A549 (cell line): ENCODE data around the gene COQ6. TPM values are rescaled to one million over a fixed set of nuclear protein-coding genes. Genes with fewer than 3 reads are reported as not detected.

Source experiments
- CEBPB ChIP-seq, 2 experiments: fragments of >200 bp in 1 of 2; sonication (Bioruptor Twin) in 1 of 2; formaldehyde crosslinking in 1 of 2; IDR thresholded peaks; 2 replicates each; pipeline ENCODE4 v1.6.1; 2012 to 2016
- CTCF ChIP-seq: fragments of >200 bp; sonication (Bioruptor Twin); formaldehyde crosslinking; IDR thresholded peaks from 3 replicates; pipeline ENCODE4 v1.5.1; 2016
- FOSL2 ChIP-seq, 2 experiments: fragments of 450-650 bp in 1 of 2; fragments of >200 bp in 1 of 2; sonication (Bioruptor Twin) in 1 of 2; formaldehyde crosslinking; IDR thresholded peaks; 2 replicates each; pipeline versions ENCODE4 v1.5.0 to v1.6.1; 2016 to 2020; ENCODE audit warnings: mild to moderate bottlenecking in 1 of 2, moderate library complexity in 1 of 2
- GATA3 ChIP-seq: IDR thresholded peaks from 2 replicates; pipeline ENCODE4 v1.6.1; 2012; ENCODE audit warnings: borderline replicate concordance
- HMGXB4 ChIP-seq: fragments of 250-450 bp; sonication (Bioruptor Pico); IDR thresholded peaks from 2 replicates; pipeline ENCODE4 v1.5.0; 2021; ENCODE audit warnings: mild to moderate bottlenecking, moderate library complexity, borderline replicate concordance
- SREBF2 ChIP-seq: fragments of 450-650 bp; IDR thresholded peaks from 2 replicates; pipeline ENCODE4 v1.6.1; 2014; ENCODE audit warnings: mild to moderate bottlenecking, moderate library complexity
- polyA plus RNA-seq, 4 experiments: library from polyadenylated mRNA; depleted of rRNA in 3 of 4; stranded (reverse); fragments of >200 nt; fragmentation: RNase III in 1 of 4; extraction: RNeasy Plus Mini Kit Qiagen cat#74134 plus additional on column Dnase treatment in 1 of 4; gene quantifications; 2 replicates in 3 of 4; 3 replicates in 1 of 4; pipeline ENCODE4 v1.2.3, GENCODE V29; 2011 to 2017
- small RNA-seq, 6 experiments: library from RNA; depleted of rRNA; stranded (forward); fragments of <200 nt; gene quantifications; one replicate each; pipeline ENCODE3, GENCODE V24; 2012
- TF ChIP-seq, protein P1 (sequence below): IDR thresholded peaks from 2 replicates; pipeline ENCODE4 v1.6.1; 2012

COQ6 gene
- polyA plus RNA-seq, 2 of the 4 experiments (the other 2 are of a cell fraction) = 24.8 to 41.9 TPM

DNA sequence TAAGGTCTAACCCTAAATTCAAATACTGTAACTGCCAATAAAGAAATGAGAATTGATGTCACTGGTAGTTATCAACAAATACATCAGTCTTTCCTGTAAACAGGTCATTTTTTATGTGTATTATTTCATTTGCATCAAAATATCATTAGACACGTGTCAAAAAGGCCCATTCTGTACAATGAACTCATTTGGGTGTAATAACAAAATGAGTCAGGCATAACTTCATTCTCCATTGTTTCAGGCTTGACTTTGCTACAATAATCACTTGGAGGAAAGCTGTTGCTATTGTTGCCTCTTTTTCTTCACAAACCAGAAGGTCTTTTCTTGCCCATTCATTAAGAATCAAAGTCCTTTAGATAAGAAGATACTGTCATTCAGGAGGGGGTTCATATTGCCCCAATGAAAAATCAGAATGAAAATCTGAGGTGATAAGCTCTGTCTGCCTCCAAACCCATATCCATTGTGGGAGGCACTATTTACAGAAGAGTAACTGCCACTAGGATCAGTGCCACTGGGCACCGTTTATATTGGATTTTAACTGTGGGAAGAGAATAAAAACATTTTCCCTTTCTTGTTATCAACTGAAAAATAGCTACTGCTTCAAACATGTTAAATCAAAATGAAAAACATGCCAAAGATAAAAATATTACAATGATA, 58.9 kb downstream of the COQ6 start (continued):
- TF ChIP-seq HMGXB4 (CRISPR knock-in tag) = no peak
- no peak for TF ChIP-seq CEBPB (IDR thresholded peaks at IDR 0.05)
- TF ChIP-seq FOSL2 (IDR thresholded peaks at IDR 0.05) = no peak
- TF ChIP-seq FOSL2 (CRISPR knock-in tag; IDR thresholded peaks at IDR 0.05) = no peak
- TF ChIP-seq, protein P1, sequence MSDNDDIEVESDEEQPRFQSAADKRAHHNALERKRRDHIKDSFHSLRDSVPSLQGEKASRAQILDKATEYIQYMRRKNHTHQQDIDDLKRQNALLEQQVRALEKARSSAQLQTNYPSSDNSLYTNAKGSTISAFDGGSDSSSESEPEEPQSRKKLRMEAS = no peak
- no peak for TF ChIP-seq CTCF
- no peak for TF ChIP-seq GATA3
- TF ChIP-seq SREBF2 = no peak

Small RNA genes within 50 kb of the gene (small RNA-seq; reads per million reads assigned to genes)
- 0 reads per million in 6 experiments for gene AC005480.2
- gene RF00019 = 0 reads per million in 6 experiments

Other genes with a start within 250 kb of the COQ6 start
- gene PNMA1, start 235.9 kb upstream of the COQ6 start, polyA plus RNA-seq (2011; rRNA removed) = 20.8 and 21.2 TPM in 2 replicates
- 43.4 to 49.8 TPM (median 47.3 TPM) in 3 replicates for gene PNMA1, start 235.9 kb upstream of the COQ6 start, polyA plus RNA-seq (2017; fragmentation: RNase III; extraction: RNeasy Plus Mini Kit Qiagen cat#74134 plus additional on column Dnase treatment)
- 17.7 and 30.5 TPM in 2 replicates for gene PTGR2, start 98.5 kb upstream of the COQ6 start, polyA plus RNA-seq (2011; rRNA removed)
- gene PTGR2, start 98.5 kb upstream of the COQ6 start, polyA plus RNA-seq (2017; fragmentation: RNase III; extraction: RNeasy Plus Mini Kit Qiagen cat#74134 plus additional on column Dnase treatment) = 11.3 to 14.0 TPM (median 13.5 TPM) in 3 replicates
- 70.8 and 87.7 TPM in 2 replicates for gene ZNF410, start 63.4 kb upstream of the COQ6 start, polyA plus RNA-seq (2011; rRNA removed)
- 33.2 to 35.8 TPM (median 35.3 TPM) in 3 replicates for gene ZNF410, start 63.4 kb upstream of the COQ6 start, polyA plus RNA-seq (2017; fragmentation: RNase III; extraction: RNeasy Plus Mini Kit Qiagen cat#74134 plus additional on column Dnase treatment)
- 1.6 TPM in 2 replicates for gene FAM161B, start 208 bp upstream of the COQ6 start, polyA plus RNA-seq (2011; rRNA removed)
- gene FAM161B, start 208 bp upstream of the COQ6 start, polyA plus RNA-seq (2017; fragmentation: RNase III; extraction: RNeasy Plus Mini Kit Qiagen cat#74134 plus additional on column Dnase treatment) = 1.5 to 1.9 TPM (median 1.6 TPM) in 3 replicates
- 17.4 and 19.3 TPM in 2 replicates for gene ENTPD5, start 69.0 kb downstream of the COQ6 start, polyA plus RNA-seq (2011; rRNA removed)
- 5.7 to 6.6 TPM (median 6.0 TPM) in 3 replicates for gene ENTPD5, start 69.0 kb downstream of the COQ6 start, polyA plus RNA-seq (2017; fragmentation: RNase III; extraction: RNeasy Plus Mini Kit Qiagen cat#74134 plus additional on column Dnase treatment)
- 3.4 and 4.9 TPM in 2 replicates for gene BBOF1, start 69.0 kb downstream of the COQ6 start, polyA plus RNA-seq (2011; rRNA removed)
- gene BBOF1, start 69.0 kb downstream of the COQ6 start, polyA plus RNA-seq (2017; fragmentation: RNase III; extraction: RNeasy Plus Mini Kit Qiagen cat#74134 plus additional on column Dnase treatment) = 5.8 to 6.1 TPM (median 5.9 TPM) in 3 replicates
- 8.1 and 8.6 TPM in 2 replicates for gene ALDH6A1, start 134.2 kb downstream of the COQ6 start, polyA plus RNA-seq (2011; rRNA removed)
- 2.4 to 3.3 TPM (median 2.4 TPM) in 3 replicates for gene ALDH6A1, start 134.2 kb downstream of the COQ6 start, polyA plus RNA-seq (2017; fragmentation: RNase III; extraction: RNeasy Plus Mini Kit Qiagen cat#74134 plus additional on column Dnase treatment)
- gene LIN52, start 134.7 kb downstream of the COQ6 start, polyA plus RNA-seq (2011; rRNA removed) = 10.0 and 10.8 TPM in 2 replicates
- 7.7 to 9.3 TPM (median 9.3 TPM) in 3 replicates for gene LIN52, start 134.7 kb downstream of the COQ6 start, polyA plus RNA-seq (2017; fragmentation: RNase III; extraction: RNeasy Plus Mini Kit Qiagen cat#74134 plus additional on column Dnase treatment)